ENCODE measurements around the gene SLC2A13. TPM values are rescaled to one million over a fixed set of nuclear protein-coding genes. Genes with fewer than 3 reads are reported as not detected.

Gene SLC2A13
- total and polyA plus RNA-seq, 4 donors: 3.2 to 21.4 (median 7.4) TPM

DNA sequence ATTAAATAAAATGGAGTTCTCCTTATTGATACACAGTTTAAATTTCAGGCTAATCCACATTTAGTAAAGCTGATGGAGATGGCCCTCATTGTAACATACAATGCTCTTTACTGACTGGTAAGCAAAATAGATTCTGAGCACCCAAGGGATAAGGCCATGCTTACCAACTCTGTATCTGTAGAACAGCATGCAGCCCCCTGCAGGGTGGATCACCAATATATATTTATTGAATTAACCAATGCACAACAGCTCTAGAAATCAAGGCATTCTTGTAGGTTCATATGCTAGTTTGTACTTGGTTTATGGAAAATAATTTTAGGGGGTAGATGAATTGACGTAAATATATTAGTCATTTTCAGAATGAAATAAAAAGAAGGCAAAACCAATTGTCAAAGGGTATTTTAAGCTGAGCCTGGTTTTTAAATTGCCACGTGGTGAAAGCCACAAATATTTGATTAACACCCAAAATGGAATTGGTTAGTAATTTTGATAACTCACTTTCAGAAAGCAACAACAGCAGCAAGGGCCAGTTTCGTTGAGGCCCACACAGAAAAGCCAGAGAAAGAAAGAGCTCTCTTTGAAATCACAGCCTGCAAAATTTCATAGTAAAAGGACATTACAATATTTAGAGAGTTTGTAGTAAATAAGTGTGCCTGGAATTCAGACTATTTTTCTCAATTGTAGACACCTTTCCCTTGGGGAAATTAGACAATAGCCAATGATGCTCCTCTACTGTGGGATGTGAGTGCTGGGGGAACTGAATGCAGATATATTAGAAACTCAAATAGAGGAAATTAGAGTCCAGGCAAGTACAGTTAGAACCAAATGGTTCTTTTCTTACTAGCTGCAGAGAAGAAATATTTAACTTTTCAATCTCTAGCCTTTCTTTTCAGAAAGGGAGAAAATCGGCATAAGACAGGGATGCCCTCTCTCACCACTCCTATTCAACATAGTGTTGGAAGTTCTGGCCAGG is 270.1 kb downstream of the SLC2A13 start:
- Histone ChIP-seq H3K27me3 (ENCODE audit: control insufficient read depth in 3 of 3, insufficient read depth in 3 of 3, low read length in 2 of 3) (no peaks in the 10 kb centered on the region), H3K4me1 (ENCODE audit: control insufficient read depth in 5 of 5, insufficient read depth in 5 of 5, low read length in 5 of 5) (no peaks in the 10 kb centered on the region), H3K9ac (ENCODE audit: insufficient read depth in 1 of 2, low read length in 2 of 2) (no peak overlapping the region), H3K27ac (ENCODE audit: low read depth in 1 of 2, low read length in 1 of 2) (no peak overlapping the region), H3K36me3 (ENCODE audit: control insufficient read depth in 4 of 4, insufficient read depth in 4 of 4, low read length in 4 of 4) (no peaks in the 10 kb centered on the region), H3K9me3 (ENCODE audit: control insufficient read depth in 4 of 4, insufficient read depth in 3 of 4, low read length in 3 of 4) (no peaks in the 10 kb centered on the region), H3K4me3 (no peak overlapping the region)
- 78 to 87% methylated on average over 4 of the region's 4 CpGs for WGBS, 2 donors
- no peak for DNase-seq
- no peak for ATAC-seq (ENCODE audit: insufficient read depth, low FRiP score)
- TF ChIP-seq, protein P1, sequence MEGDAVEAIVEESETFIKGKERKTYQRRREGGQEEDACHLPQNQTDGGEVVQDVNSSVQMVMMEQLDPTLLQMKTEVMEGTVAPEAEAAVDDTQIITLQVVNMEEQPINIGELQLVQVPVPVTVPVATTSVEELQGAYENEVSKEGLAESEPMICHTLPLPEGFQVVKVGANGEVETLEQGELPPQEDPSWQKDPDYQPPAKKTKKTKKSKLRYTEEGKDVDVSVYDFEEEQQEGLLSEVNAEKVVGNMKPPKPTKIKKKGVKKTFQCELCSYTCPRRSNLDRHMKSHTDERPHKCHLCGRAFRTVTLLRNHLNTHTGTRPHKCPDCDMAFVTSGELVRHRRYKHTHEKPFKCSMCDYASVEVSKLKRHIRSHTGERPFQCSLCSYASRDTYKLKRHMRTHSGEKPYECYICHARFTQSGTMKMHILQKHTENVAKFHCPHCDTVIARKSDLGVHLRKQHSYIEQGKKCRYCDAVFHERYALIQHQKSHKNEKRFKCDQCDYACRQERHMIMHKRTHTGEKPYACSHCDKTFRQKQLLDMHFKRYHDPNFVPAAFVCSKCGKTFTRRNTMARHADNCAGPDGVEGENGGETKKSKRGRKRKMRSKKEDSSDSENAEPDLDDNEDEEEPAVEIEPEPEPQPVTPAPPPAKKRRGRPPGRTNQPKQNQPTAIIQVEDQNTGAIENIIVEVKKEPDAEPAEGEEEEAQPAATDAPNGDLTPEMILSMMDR (IDR thresholded peaks at IDR 0.05; ENCODE audit: control extremely low read depth, extremely low read depth): no peak

DNA sequence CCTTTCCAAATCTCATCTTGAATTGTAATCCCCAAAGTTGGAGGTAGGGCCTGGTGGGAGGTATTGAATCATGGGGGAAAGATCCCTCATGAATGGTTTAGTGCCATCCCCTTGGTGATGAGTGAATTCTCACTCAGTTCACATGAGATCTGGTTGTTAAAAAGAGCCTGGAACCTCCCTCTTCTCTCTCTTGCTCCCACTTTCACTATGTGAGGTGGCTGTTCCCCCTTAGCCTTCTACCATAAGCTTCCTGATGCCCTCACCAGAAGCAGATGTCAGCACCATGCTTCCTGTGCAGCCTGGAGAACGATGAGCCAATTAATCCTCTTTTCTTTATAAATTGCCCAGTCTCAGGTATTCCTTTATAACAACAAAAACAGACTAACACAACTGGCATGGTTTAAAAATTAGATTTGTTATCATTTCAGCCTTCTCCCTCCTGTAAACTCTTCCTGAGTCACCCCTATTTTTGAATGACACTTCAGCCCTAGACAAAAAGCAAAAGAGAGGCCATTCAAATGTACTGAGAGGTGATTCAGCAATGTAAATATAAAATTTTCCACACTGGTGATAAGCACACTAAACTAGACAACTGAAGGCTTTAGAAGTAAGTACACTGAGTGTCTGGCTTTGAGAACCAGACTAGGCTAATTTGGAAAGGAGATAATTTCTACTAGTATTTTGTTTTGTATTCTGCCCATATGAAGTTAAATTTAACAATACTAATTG is 274.1 kb downstream of the SLC2A13 start:
- no peaks in the 10 kb centered on the region for H3K4me1 ChIP-seq (ENCODE audit: control insufficient read depth in 5 of 5, insufficient read depth in 5 of 5, low read length in 5 of 5)
- no peak overlapping the region for H3K4me3 ChIP-seq
- peaks cover 0 to 4% (median 0%) of the 10 kb centered on the region in 4 donors for H3K9me3 ChIP-seq (ENCODE audit: control insufficient read depth in 4 of 4, insufficient read depth in 3 of 4, low read length in 3 of 4)
- ATAC-seq (ENCODE audit: insufficient read depth, low FRiP score): peak; percentile 72
- peaks cover 0 to 2% (median 1%) of the 10 kb centered on the region in 4 donors for H3K36me3 ChIP-seq (ENCODE audit: control insufficient read depth in 4 of 4, insufficient read depth in 4 of 4, low read length in 4 of 4)
- H3K9ac ChIP-seq (ENCODE audit: insufficient read depth in 1 of 2, low read length in 2 of 2): no peak overlapping the region
- no peaks in the 10 kb centered on the region for H3K27me3 ChIP-seq (ENCODE audit: control insufficient read depth in 3 of 3, insufficient read depth in 3 of 3, low read length in 2 of 3)
- 16 to 24% methylated on average over 1 of the region's 1 CpG for WGBS, 2 donors
- TF ChIP-seq, protein P1 (IDR thresholded peaks at IDR 0.05; ENCODE audit: control extremely low read depth, extremely low read depth): no peak
- H3K27ac ChIP-seq (ENCODE audit: low read depth in 1 of 2, low read length in 1 of 2): no peak overlapping the region
- no peak for DNase-seq

DNA sequence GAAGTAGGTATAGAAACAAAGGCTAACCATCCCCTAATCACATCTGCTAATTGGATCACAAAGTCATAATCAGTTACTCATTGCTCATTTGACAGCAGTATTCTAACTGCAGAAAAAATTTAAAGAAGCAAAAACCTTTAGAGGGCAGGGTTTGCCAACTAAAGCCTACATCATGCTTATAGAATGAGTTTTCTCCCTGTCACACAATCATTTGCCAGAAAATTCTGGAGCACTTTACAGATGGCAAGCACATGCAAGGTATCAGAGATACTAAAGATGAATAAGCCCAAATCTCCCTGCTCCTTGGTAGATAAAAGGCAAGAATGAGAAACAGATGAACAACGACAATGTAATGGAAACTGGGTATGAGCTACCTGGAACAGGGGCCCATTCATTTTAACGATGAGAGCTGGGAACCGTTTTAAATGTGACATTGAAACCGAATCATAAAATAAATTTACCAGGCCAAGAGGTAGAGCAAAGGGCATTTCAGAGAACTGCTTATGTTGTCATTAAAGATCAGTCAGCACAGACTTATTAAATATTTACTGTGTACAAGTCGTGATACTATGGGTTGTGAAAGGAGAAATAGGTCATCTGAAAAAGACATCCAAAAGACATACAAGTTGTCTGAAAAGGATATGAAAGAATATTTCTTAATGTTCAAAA is 274.9 kb downstream of the SLC2A13 start:
- peaks cover 0 to 2% (median 1%) of the 10 kb centered on the region in 4 donors for H3K36me3 ChIP-seq (ENCODE audit: control insufficient read depth in 4 of 4, insufficient read depth in 4 of 4, low read length in 4 of 4)
- DNase-seq (no peak), ATAC-seq (ENCODE audit: insufficient read depth, low FRiP score) (no peak)
- TF ChIP-seq, protein P1 (IDR thresholded peaks at IDR 0.05; ENCODE audit: control extremely low read depth, extremely low read depth): no peak
- no peak overlapping the region for H3K27ac ChIP-seq (ENCODE audit: low read depth in 1 of 2, low read length in 1 of 2)
- H3K4me3 ChIP-seq: no peak overlapping the region
- no peaks in the 10 kb centered on the region for H3K4me1 ChIP-seq (ENCODE audit: control insufficient read depth in 5 of 5, insufficient read depth in 5 of 5, low read length in 5 of 5)
- peaks cover 0 to 4% (median 0%) of the 10 kb centered on the region in 4 donors for H3K9me3 ChIP-seq (ENCODE audit: control insufficient read depth in 4 of 4, insufficient read depth in 3 of 4, low read length in 3 of 4)
- 82 to 92% methylated on average over 5 of the region's 5 CpGs for WGBS, 2 donors
- H3K9ac ChIP-seq (ENCODE audit: insufficient read depth in 1 of 2, low read length in 2 of 2): no peak overlapping the region
- H3K27me3 ChIP-seq (ENCODE audit: control insufficient read depth in 3 of 3, insufficient read depth in 3 of 3, low read length in 2 of 3): no peaks in the 10 kb centered on the region

Data from lung (tissue), 12 donors.